Endothelial cell of umbilical vein (primary cell): Measurements from ENCODE around the gene SH3PXD2B.

ENCODE experiments used
- CTCF ChIP-seq, 2 donors: IDR thresholded peaks; 1 replicate in 1 of 2; 2 replicates in 1 of 2; pipeline ENCODE4 v1.5.1; 2011; ENCODE audit warnings: low read length in 2 of 2, mild to moderate bottlenecking in 2 of 2, moderate library complexity in 2 of 2, control low read depth in 1 of 2, inconsistent platforms in 1 of 2, low read depth in 1 of 2; ENCODE audit not compliant: insufficient read depth in 1 of 2; ENCODE audit errors: extremely low read depth in 1 of 2
- EZH2 ChIP-seq: IDR thresholded peaks from 2 replicates; pipeline ENCODE4 v1.6.1; 2012; ENCODE audit warnings: borderline replicate concordance, low read depth, mild to moderate bottlenecking, moderate library complexity, low read length, inconsistent platforms; ENCODE audit not compliant: severe bottlenecking
- FOS ChIP-seq: IDR thresholded peaks from 2 replicates; pipeline ENCODE4 v1.6.1; 2011; ENCODE audit warnings: mild to moderate bottlenecking, low read length, moderate library complexity, borderline replicate concordance; ENCODE audit not compliant: insufficient read depth
- MAX ChIP-seq: IDR thresholded peaks from 2 replicates; pipeline ENCODE4 v1.6.1; 2011; ENCODE audit not compliant: insufficient read depth, insufficient read length
- POLR2A ChIP-seq: IDR thresholded peaks from 2 replicates; pipeline ENCODE4 v1.6.1; 2012; ENCODE audit warnings: low read depth, mild to moderate bottlenecking, control low read depth, low read length
- POLR2AphosphoS5 ChIP-seq: IDR thresholded peaks from 2 replicates; pipeline ENCODE4 v1.6.1; 2012; ENCODE audit warnings: low read depth, mild to moderate bottlenecking, control low read depth, low read length, moderate library complexity; ENCODE audit not compliant: insufficient read depth

GRCh38 chr5:172445866-172446265 is 8.5 kb downstream of the SH3PXD2B start:
- TF ChIP-seq CTCF (IDR thresholded peaks at IDR 0.05; ENCODE audit: extremely low read depth in 1 of 2, insufficient read depth in 1 of 2, low read depth in 1 of 2, low read length in 2 of 2) (no peak), POLR2A (no peak), POLR2AphosphoS5 (no peak), EZH2 (no peak), FOS (no peak), MAX (no peak)
